ENCODE measurements around the gene RRM2.

The RRM2 gene

GRCh38 chr2:10122500-10123280 is at the start of gene RRM2:
RRM2 (plus strand) TSS chr2:10122739; CDS start chr2:10122799, 60 bp downstream.
- DNase-seq (ENCODE audit: low read depth in 2 of 2) = peak; percentile 92 to 94

GRCh38 chr2:10073706-10074105 is 48.8 kb upstream of the RRM2 start:
- DNase-seq (ENCODE audit: low read depth in 2 of 2) = no peak

DNA sequence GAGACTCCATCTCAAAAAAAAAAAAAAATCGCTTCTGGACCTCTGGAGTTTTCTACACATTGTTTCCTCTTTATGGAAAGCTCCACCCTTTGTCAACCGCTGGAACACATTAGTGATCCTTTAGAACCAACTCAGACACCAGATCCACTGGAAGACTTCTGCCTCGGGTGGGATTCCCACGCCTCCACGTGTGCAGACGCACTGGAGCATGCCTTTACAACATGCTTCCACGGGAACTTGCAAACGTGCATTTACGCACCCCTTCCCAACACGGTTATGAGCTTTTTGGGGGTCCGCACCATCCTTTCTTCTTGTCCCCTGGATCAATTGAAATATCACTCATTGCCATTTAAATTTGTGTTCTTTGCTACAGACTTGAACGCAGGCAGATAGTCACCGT is 47.4 kb upstream of the RRM2 start:
- no peak for DNase-seq (ENCODE audit: low read depth in 2 of 2)

DNA sequence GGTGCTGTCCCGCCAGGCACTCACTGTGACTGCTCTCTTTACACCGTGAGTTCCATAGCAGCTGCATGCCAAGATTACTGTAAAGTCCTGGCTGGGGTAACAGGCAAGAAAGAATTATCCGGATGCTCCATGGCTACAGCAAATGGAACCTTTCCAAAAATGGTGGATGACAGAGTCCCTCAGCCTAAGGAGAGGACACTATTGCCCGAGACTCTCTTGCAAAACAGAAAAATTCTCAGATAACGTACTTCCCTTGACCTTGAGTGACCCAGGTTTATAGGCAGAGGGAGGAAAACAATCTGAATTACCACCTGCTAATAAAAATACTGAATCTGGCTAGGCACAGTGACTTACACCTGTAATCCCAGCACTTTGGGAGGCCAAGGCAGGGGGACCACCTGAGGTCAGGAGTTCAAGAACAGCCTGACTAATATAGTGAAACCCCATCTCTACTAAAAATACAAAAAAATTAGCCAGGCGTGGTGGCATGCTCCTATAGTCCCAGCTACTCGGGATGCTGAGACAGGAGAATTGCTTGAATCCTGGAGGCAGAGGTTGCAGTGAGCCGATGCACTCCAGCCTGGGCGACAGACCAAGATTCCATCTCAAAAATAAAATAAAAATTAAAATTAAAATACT is 46.8 kb upstream of the RRM2 start:
- no peak for DNase-seq (ENCODE audit: low read depth in 2 of 2)

DNA sequence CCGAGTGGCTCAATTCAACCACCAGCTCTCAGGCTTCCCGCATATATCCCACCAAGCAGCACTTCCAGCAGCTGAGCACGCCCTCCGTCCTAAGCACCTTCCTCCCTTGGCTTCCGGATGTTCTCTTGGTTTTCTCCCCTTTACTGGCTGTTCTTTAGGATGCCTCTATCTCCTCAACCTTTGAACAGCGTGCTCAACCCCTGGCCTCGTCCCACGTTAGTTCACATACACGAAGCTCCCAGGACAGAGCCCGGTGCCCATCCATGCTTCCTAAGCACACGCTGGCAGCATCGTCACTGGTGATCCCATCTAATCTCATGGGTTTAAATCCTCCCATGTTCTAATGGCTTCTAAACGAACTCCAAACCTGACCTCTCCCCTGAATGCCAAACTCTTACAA is 46.0 kb upstream of the RRM2 start:
- no peak for DNase-seq (ENCODE audit: low read depth in 2 of 2)

DNA sequence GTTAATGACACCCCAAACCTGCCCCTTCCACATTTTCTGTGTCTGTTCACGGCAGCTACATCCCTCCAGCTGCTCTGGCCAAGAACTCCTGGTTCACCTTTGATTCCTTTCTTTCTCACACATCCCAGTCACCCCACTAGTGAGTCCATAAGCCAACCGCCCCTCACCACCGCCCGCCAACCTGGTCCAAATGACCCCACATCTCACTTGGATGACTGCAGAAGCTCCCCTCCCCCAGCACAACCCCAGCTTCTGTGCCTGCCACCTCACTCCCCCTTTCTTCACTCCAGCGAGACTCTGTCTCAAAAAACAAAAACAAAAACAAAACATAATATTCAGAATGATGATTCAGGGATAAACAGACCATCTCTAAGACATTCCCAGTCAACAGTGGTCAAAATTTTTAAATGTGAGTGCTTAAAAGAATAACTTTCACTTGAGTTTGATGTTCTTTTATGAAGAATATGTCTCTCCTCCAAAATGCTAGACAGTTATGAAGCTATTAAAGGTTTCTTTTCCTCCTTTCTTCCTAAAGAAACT is 45.5 kb upstream of the RRM2 start:
- DNase-seq (ENCODE audit: low read depth in 2 of 2) = no peak

- no peak for DNase-seq (ENCODE audit: low read depth in 2 of 2)
These were observed 44.5 kb upstream of the RRM2 start for GRCh38 chr2:10078001-10078400.

DNA sequence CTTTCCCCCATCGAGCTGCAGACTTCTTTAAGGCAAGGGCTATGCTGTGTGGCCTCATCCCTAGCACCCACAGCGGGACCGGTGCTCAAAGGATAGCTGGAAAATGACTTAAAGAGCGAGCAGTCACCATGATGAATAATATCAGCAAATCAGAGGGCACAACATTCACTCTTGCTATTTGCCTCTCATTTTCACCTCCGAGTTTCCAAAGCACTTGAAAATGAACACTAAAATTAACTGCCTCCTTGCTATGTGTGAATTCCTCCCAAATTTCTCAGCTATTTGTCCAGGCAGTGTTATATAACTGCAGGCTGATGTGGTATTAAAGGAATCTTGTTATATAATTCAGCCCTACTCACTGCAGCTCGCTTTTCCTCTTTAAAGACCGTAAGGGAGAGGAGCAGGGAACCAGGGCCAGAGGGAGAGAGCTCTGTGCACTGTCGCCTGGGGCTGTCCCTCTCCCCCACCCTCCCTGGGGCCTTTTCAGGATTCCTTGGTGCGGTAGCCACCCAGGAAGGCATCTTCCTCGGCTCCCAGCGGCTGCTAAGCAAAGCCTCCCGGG is 43.8 kb upstream of the RRM2 start:
- no peak for DNase-seq (ENCODE audit: low read depth in 2 of 2)

GRCh38 chr2:10079266-10079869 is 43.2 kb upstream of the RRM2 start:
- DNase-seq (ENCODE audit: low read depth in 2 of 2) = no peak

DNA sequence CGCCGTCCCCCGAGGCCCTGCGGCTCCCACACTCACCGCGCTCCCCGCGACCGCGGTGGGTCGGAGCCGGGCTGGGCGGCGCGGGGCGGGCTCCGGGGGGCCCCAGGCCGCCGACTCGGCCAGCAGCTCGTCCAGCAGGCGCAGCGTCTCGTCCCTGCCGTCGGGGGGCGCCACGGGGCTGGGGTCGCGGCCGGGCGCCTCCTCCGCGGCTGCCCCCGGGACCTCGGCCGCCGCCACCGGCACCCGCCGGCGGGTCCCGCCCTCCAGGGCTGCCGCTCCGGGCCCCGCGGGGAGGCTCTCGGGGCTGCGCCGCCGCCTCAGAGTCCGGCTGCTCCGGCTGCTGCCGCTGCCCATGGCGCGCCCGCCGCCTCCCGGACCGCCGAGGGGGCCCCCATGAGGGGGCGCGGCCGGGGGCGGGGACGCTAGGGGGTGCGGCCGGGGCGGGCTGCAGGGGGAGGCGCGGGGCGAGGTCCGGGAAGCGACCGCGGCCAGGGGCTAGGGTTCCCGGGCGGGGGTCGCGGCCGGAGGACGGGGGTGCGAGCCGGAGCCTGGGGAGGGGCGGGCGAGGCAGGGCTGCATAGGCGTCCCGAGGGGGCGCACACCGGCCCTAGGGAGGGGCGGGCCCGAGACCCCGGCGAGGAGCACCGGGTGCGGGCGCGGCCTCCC is 42.5 kb upstream of the RRM2 start, which contains the start of gene CYS1:
Gene CYS1, minus strand, starts transcription at position 542 of the 666 bp plus-strand sequence. Its CDS starts 188 bp downstream, at position 354.
- DNase-seq (ENCODE audit: low read depth in 2 of 2) = no peak

- no peak for DNase-seq (ENCODE audit: low read depth in 2 of 2)
These were observed 41.8 kb upstream of the RRM2 start for GRCh38 chr2:10080536-10081304.

- DNase-seq (ENCODE audit: low read depth in 2 of 2) = no peak
These were observed 39.5 kb upstream of the RRM2 start for GRCh38 chr2:10083046-10083445.

- DNase-seq (ENCODE audit: low read depth in 2 of 2) = no peak
These were observed 38.8 kb upstream of the RRM2 start for GRCh38 chr2:10083692-10084211.

DNA sequence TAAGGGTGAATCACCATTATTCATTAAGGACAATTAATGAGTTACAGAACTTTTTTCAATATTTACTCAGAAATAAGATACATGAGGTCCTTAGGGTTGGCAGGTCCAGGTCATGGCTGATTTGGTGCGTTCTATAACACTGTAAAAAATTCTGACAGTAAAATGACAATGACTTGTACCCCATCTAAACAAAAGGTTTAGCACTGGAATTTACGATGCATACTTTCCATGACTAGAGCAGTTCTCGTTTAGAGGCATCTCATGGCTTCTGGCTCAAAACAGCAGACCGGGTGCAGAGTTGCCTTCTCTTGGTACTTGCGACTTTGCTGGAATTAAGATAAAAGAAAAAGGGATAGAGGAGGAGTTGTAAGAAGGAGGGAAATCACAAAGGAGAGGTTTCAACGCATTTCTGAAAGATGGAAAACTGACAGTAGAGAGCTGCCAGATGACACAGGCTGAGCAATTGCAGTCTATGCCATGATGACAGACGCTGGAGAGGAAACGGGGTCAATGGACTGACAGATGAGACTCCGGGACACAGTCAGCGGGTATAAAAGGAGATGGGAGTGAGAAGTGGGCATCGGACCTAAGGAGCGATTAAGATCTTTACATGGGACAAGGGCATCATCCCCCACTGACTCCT is 38.2 kb upstream of the RRM2 start:
- no peak for DNase-seq (ENCODE audit: low read depth in 2 of 2)

GRCh38 chr2:10085043-10085667 is 37.4 kb upstream of the RRM2 start:
- DNase-seq (ENCODE audit: low read depth in 2 of 2) = no peak

DNA sequence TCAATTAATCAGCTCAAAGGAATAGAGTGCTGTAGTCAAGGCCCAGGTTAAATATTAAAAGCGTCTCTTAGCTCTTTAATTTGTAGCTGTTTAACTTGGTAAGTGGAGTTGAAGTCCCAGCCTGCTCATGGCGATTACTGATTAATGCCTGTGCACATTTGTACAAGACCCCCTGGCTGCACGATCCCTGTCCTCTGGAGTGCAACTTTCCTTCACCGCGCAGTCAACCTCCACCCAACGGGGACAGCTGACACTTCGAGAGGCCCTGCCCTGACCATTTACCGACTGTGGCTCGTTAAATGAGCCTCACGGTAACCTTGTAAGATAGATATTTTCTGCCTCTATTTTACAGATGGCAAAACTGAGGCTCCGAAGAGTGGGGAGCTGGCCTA is 36.9 kb upstream of the RRM2 start:
- DNase-seq (ENCODE audit: low read depth in 2 of 2) = no peak

DNA sequence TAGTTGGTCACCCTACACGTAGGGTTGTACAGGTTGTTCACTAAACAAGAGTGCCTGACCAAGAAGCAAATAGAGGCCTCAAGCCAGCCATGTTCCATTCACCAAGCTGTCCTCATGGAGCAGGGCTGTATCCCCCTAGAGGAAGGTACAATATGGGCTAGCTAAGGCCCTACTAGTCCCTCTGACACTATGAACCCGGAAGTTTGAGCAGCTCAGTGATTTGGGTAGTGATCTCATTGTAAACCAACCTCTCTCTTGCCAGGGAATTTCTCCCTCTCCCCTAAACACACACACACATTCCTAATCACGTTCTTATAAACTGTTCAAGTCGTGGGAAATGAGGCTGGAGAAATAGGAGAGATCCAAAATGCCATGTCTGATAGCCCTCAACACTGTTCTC is 35.6 kb upstream of the RRM2 start:
- no peak for DNase-seq (ENCODE audit: low read depth in 2 of 2)

DNA sequence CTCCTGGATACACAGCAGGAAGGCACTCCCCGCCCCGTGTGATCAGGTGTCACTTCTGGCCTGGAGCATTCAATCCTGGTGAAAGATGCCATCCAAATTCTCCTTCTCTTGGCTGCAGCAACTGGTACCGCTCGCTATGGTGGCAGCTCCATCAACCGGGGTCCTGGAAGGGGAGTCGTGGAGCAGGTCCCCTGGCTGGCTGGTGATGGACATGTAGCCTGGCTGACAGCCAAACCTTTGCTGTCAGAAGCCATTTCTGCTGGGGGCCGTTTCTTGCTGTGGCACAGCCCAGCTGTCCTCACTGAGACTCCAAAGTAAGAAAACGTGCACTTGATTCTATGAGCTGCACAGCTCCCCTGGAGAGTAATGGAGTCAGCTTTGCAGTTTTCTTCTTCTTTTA is 35.2 kb upstream of the RRM2 start:
- no peak for DNase-seq (ENCODE audit: low read depth in 2 of 2)

DNA sequence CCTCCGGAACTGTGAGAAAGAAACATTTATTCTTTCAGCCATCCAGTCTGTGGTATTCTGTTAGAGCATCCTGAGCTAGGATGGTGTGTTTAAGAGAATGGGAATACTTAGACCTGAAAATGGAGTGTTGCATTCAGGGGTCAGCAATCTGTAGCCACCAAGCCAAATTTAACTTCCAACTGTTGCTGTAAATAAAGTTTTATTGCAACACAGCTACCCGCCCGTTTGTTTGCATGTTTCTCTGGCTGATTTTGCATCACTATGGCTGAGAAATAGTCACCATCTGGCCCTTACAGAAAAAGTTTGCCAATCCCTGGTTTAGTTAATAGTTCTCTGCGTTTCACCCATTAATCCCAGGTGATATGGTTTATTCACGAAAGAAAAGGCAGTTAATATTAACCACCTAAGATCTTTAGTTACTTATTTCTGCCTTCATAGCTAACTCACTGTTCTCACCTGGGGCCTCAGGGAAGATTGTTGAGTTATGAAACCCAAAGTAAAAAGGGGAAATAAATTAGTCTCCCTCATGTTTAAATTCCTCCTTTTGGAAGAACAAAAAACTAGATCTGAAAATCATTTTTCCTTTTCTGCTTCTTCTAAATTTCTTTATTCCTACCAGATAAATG is 32.9 kb upstream of the RRM2 start:
- no peak for DNase-seq (ENCODE audit: low read depth in 2 of 2)
